Esophagus muscularis mucosa (tissue), 4 donors: ENCODE data around the gene KRT74. TPM values are rescaled to one million over a fixed set of nuclear protein-coding genes. Genes with fewer than 3 reads are reported as not detected.

ENCODE experiments used
- DNase-seq: peaks from one replicate; pipeline ENCODE4 v3.0.0-alpha.2; 2017; ENCODE audit errors: extremely low spot score
- H3K27ac ChIP-seq, 4 donors: fragments of 200-600 bp; sonication (generic); replicated peaks in 1 of 4; 1 replicate in 3 of 4; 2 replicates in 1 of 4; pipeline ENCODE4 v1.5.1; 2016 to 2019; ENCODE audit warnings: mild to moderate bottlenecking in 1 of 4
- H3K27me3 ChIP-seq, 4 donors: fragments of 200-600 bp; sonication (generic); one replicate each; pipeline versions ENCODE4 v1.5.1 to v1.6.0; 2016 to 2019
- H3K36me3 ChIP-seq, 4 donors: fragments of 200-600 bp; sonication (generic); one replicate each; pipeline ENCODE4 v1.5.1; 2016 to 2019
- H3K4me1 ChIP-seq, 4 donors: fragments of 200-600 bp; sonication (generic); one replicate each; pipeline ENCODE4 v1.5.1; 2016 to 2019
- H3K4me3 ChIP-seq, 4 donors: fragments of 200-600 bp; sonication (generic); 1 replicate in 2 of 4; 2 replicates in 2 of 4; pipeline ENCODE4 v1.5.1; 2016 to 2019; ENCODE audit warnings: mild to moderate bottlenecking in 4 of 4, moderate library complexity in 1 of 4
- H3K9me3 ChIP-seq, 4 donors: fragments of 200-600 bp; sonication (generic); 1 replicate in 3 of 4; 2 replicates in 1 of 4; pipeline ENCODE4 v1.5.1; 2016 to 2019
- EP300 ChIP-seq: sonication (generic); formaldehyde crosslinking; IDR thresholded peaks from one replicate; pipeline ENCODE4 v1.6.1; 2017; ENCODE audit warnings: antibody characterized with exemption
- POLR2A ChIP-seq: fragments of 450-650 bp; IDR thresholded peaks from one replicate; pipeline ENCODE4 v1.6.1; 2017; ENCODE audit warnings: antibody characterized with exemption, moderate library complexity, mild to moderate bottlenecking, low read depth
- POLR2AphosphoS5 ChIP-seq, 2 donors: sonication (generic); formaldehyde crosslinking; IDR thresholded peaks; one replicate each; pipeline ENCODE4 v1.6.1; 2017; ENCODE audit warnings: antibody characterized with exemption in 2 of 2
- WGBS: methylation state at CpG from one replicate; pipeline ENCODE4 v1.1.5; 2018; 5-methylcytosine and 5-hydroxymethylcytosine counted together
- intact Hi-C: fragments of 100-400 bp; cut with DNase I; formaldehyde crosslinking; loops from one replicate; pipeline ENCODE4 v1.15.1; 2023
- total RNA-seq, 4 donors: library from RNA; depleted of rRNA; stranded (reverse); fragments of >200 nt; gene quantifications; one replicate each; pipeline versions ENCODE4 v1.1.0 to v1.2.1, GENCODE V29; 2016
- TF ChIP-seq, protein P1 (sequence below), 3 experiments: fragments of 200-600 bp in 2 of 3; fragments of 450-650 bp in 1 of 3; sonication (generic) in 2 of 3; IDR thresholded peaks; one replicate each; pipeline ENCODE4 v1.5.1; 2017 to 2019; ENCODE audit warnings: antibody characterized with exemption in 3 of 3, mild to moderate bottlenecking in 2 of 3, moderate library complexity in 1 of 3

KRT74 gene
- total RNA-seq, 4 donors from 2014 or later, result not detected

DNA sequence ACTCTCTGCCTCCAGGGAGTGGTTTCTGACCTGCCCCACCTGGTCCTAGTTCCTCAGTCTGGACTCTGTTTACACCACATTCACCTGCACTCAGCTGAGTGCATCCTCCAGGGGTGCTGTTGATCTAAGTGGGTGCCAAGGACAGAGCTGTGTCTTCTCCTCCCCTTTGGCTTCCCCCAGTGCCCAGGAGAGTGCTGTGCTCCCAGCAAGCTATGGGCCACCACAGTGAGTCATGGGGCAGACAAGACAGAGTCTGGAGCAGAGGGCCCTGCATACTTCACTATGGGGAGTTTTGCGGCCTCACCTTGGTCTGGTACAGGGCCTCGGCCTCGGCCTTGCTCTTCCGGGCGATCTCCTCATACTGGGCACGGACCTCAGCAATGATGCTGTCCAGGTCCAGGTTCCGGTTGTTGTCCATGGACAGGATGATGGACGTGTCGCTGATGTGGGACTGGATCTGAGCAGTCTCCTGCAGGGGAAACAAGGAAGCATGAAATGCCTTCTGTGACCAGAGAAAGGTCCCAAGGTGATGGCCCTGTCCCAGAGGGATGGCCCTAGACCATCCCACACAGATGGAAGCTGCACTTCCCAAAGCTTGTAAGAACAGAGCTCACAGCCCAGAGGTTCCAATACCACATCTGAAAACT, 39.9 kb upstream of the KRT74 start:
- Histone ChIP-seq H3K36me3 (no peaks in the 10 kb centered on the region), H3K4me3 (no peak overlapping the region), H3K27ac (no peak overlapping the region), H3K4me1 (no peaks in the 10 kb centered on the region), H3K9me3 (no peaks in the 10 kb centered on the region), H3K27me3 (peaks cover 0 to 36% (median 0%) of the 10 kb centered on the region in 4 donors)
- intact Hi-C loops, result no loop called here
- WGBS, result 70% methylated on average over 2 of the region's 9 CpGs
- TF ChIP-seq POLR2A, result no peak
- TF ChIP-seq POLR2AphosphoS5 (IDR thresholded peaks at IDR 0.05), result no peak
- TF ChIP-seq, protein P1, sequence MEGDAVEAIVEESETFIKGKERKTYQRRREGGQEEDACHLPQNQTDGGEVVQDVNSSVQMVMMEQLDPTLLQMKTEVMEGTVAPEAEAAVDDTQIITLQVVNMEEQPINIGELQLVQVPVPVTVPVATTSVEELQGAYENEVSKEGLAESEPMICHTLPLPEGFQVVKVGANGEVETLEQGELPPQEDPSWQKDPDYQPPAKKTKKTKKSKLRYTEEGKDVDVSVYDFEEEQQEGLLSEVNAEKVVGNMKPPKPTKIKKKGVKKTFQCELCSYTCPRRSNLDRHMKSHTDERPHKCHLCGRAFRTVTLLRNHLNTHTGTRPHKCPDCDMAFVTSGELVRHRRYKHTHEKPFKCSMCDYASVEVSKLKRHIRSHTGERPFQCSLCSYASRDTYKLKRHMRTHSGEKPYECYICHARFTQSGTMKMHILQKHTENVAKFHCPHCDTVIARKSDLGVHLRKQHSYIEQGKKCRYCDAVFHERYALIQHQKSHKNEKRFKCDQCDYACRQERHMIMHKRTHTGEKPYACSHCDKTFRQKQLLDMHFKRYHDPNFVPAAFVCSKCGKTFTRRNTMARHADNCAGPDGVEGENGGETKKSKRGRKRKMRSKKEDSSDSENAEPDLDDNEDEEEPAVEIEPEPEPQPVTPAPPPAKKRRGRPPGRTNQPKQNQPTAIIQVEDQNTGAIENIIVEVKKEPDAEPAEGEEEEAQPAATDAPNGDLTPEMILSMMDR (IDR thresholded peaks at IDR 0.05), result no peak
- no peak for TF ChIP-seq EP300
- DNase-seq, result peak; percentile 74

DNA sequence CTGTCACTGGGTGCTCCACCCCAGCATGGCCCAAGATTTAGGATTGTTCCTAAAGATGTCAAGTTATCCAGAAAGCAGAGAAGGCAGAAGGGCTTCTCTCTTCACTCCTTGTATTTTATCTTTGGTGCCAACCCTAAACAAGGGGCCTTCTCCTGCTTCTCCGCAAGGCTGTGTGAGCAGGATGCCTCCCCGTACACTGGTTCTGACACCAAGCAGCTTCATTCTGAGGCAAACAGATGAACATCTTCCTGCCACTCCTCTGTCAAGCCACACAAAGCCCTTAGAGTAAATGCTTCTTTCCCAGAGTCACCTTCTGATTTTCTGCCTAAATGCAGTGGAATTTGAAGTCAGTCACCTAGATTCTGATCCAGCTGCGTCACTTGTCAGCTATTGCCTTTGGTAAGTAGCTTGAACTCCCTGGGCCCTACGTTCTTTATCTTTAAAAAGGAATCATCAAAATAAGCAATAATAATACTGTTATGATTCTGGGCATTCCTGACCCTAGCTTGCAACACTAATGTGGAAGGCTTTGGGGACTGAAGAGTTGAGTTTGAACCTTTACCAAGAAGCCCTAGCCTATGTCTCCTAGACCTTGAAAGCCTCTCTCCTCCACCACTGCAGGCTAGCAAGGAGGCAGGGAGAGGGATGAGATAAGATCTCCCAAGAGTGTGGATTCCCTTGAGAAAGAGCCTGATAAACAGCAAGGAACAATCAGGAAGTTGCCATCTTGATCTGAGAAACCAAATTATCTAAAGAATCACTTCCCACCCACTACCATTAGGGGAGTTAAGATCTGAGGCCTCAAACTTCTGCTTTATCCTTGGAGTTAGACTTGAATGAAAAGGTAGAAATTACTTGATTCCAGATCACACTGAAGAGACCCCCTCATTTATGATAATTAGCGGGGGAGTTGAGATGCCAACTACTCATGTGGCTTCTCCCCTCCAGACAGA, 39.1 kb upstream of the KRT74 start:
- DNase-seq, result peak; percentile 57
- H3K4me1 ChIP-seq, result no peaks in the 10 kb centered on the region
- H3K9me3 ChIP-seq, result no peaks in the 10 kb centered on the region
- intact Hi-C loops, result no loop called here
- 83% methylated on average over 5 of the region's 5 CpGs for WGBS
- peaks cover 0 to 44% (median 0%) of the 10 kb centered on the region in 4 donors for H3K27me3 ChIP-seq
- no peak overlapping the region for H3K27ac ChIP-seq
- H3K4me3 ChIP-seq, result no peak overlapping the region
- no peaks in the 10 kb centered on the region for H3K36me3 ChIP-seq
- TF ChIP-seq, protein P1 (IDR thresholded peaks at IDR 0.05), result no peak
- TF ChIP-seq POLR2AphosphoS5 (IDR thresholded peaks at IDR 0.05) (no peak), POLR2A (no peak), EP300 (no peak)

- 86% methylated on average over 6 of the region's 6 CpGs for WGBS
- intact Hi-C loops, result no loop called here
- H3K27ac ChIP-seq, result no peak overlapping the region
Observed at GRCh38 chr12:52611080-52611468, 37.4 kb upstream of the KRT74 start.

DNA sequence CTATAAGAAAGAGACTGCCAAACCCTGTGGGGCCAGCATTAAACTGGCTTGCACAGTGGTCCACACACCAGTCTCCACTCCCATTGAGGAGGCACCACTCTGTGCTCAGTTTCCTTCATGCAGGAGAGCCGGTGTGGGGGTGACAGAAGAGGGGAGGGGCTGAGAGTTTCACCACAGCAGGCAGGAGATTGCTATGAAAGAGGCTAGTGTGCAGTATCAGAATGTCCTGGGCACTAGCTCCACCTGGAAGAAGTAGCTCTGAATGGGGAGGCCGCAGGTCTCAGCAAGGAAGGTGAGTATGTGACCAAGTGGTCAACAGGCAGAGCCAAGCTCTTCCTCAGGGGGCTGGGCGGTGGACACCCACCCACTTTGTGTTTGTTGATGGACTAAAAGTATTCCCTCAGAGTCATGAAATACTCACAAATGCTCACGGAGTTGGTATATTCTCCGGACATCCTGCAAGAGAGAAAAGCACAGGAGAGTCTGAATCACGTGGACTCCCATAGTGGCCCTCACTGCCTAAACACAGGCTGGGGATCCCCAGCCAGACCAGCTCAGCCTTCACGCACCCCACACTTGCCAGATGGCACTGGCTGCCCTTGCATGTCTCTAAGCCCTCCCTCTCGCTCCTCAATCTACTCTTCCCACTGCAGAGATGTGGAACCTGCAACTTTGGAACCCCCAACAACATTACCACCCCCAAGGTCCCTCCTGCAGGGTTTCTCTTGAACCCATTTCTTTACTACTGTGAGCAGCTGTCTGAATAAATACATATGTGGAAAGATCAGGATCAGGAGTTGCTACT, 35.4 kb upstream of the KRT74 start:
- intact Hi-C loops, result no loop called here
- Histone ChIP-seq H3K9me3 (no peaks in the 10 kb centered on the region), H3K4me3 (no peak overlapping the region), H3K27me3 (peaks cover 0 to 42% (median 0%) of the 10 kb centered on the region in 4 donors), H3K36me3 (no peaks in the 10 kb centered on the region), H3K4me1 (no peaks in the 10 kb centered on the region), H3K27ac (no peak overlapping the region)
- TF ChIP-seq POLR2AphosphoS5 (IDR thresholded peaks at IDR 0.05), result no peak
- TF ChIP-seq, protein P1 (IDR thresholded peaks at IDR 0.05), result no peak
- TF ChIP-seq EP300, result no peak
- no peak for TF ChIP-seq POLR2A
- WGBS, result 63% methylated on average over 7 of the region's 8 CpGs
- peak; percentile 82 for DNase-seq

More at GRCh38 chr12:52611080-52611468, 37.4 kb upstream of the KRT74 start:
- no peaks in the 10 kb centered on the region for H3K36me3 ChIP-seq
- no peak for TF ChIP-seq POLR2A
- TF ChIP-seq EP300, result no peak
- TF ChIP-seq POLR2AphosphoS5 (IDR thresholded peaks at IDR 0.05), result no peak
- no peaks in the 10 kb centered on the region for H3K4me1 ChIP-seq
- H3K9me3 ChIP-seq, result no peaks in the 10 kb centered on the region
- DNase-seq, result peak; percentile 47
- H3K27me3 ChIP-seq, result peaks cover 0 to 43% (median 0%) of the 10 kb centered on the region in 4 donors
- H3K4me3 ChIP-seq, result no peak overlapping the region
